ENCODE measurements around the gene RBM44.
"Not testable (repeated sequence)": the region's sequence is repeated elsewhere in the genome, so short reads cannot be mapped to it uniquely, and the experiment has no call there.

The RBM44 gene

GRCh38 chr2:237859533-237860272 is 61.1 kb downstream of the RBM44 start, which contains the start of gene RAMP1:
Gene RAMP1, plus strand, starts transcription at chr2:237859623. Its CDS starts 53 bp downstream, at chr2:237859676.
- no peak for DNase-seq

GRCh38 chr2:237860273-237860935 is 61.8 kb downstream of the RBM44 start:
- DNase-seq, result no peak

GRCh38 chr2:237861875-237862527 is 63.4 kb downstream of the RBM44 start:
- DNase-seq, result no peak

DNA sequence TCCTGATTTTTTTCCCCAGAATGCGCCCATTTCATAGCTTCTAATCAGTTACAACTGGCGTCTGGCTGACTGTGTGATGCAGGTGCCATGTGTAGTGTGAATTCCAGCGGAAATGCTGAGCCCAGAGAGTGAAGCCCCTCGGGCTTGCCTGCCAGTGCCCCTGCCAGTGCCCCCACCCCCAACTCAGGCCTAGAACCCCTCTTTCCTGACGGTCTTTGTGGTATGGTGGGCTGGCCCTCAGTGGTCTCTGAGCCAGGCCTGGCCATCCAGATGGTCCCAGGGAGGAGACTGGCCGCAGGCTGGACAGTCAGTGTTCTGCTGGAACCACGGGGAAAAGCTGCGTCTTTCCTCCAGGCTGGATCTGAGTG is 63.9 kb downstream of the RBM44 start:
- no peak for DNase-seq

- no peak for DNase-seq
Observed at GRCh38 chr2:237863102-237863511, 64.5 kb downstream of the RBM44 start.

- no peak for DNase-seq
Observed at GRCh38 chr2:237863689-237864443, 65.3 kb downstream of the RBM44 start.

DNA sequence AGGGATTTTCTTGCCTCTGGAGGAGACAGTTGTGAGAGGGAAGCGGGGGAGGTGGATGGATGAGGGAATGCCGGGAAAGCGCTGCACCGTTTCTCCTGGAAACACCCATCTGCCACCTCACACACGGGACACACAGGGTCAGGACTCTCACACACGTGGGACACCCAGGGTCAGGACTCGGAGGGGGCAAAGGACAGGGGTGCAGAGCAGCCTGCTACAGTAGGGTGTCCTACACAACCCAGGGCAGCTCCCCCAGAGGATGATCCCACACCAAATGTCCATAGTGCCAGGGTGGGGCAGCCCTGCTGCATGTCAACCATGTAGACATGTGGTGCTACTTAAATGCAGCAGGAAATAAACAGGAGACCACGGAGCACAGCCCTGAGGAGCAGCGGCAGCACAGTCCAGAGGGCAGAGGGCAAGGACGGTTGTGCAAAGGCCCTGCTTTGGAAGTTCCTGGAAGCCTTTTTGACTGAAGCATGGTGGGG is 65.9 kb downstream of the RBM44 start:
- no peak for DNase-seq

DNA sequence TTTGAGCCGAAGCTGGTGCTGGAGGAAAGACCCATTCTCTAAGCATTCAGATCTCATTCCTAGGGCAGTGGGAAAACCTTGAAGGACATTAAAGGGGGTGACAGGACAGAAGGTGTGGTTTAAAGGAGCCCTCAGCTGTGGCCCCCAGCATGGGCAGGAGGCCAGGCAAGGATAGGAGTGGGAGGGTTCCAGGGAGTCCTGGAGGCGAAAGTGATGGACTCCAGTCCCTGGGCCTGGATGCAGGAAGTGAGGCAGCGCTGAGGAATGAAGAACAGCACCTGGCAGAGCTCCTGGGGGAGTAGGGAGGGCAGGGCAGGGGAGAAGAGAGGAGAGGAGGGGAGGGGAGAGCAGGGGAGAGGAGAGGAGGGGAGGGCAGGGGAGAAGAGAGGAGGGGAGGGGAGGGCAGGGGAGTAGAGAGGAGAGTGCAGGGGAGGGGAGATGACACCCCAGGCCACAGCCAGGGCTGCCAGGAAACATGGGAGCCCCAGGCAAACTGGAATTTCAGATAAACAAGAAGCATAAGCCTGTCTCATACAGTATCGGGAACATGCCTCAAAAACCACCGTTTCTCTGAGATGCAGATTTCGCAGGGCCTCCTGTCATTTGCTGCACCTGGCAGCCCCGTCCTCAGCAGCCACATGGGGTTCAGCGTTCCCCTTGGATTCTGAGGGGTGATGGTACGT is 66.5 kb downstream of the RBM44 start:
- DNase-seq, result no peak

DNA sequence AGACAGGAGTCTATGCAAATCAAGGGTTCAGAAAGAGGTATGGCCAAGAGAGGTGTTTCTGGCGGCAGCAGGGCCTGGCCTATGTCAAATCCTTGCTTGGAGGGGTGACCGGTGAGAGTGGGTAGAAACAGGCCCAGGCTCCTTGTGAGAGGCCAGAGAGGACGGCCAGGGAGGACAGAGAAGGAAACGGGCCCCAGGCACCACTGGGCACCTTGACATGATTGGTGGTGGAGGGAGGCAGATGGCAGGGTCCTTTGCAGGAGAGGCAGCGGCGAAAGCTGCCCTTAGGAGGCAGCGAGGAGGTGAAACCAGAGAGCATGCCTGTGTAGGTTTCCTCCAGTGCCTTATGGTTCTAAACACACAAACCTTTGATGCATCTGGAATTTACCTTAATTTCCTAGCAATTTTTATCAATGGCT is 67.1 kb downstream of the RBM44 start:
- no peak for DNase-seq

- DNase-seq, result no peak
Observed at GRCh38 chr2:237866101-237866621, 67.6 kb downstream of the RBM44 start.

DNA sequence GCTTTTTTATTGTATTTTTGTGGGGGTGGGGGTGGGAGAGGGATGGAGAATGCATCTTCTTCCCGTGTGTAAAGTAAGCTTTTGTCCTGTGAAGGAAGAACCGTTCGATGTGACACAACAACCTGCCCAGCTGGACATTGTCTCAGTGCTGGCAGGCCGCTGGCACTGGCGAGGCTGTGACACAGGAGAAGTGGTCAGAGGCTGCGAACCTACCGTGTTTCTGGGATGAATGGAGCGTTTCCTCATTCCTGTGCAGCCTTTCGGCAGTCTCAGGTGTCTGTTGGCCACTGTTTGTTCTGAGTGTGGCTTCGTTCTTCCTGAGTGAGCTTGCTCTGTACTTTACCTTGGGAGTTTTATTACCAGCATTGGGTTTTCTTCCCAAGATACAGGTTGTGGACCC is 68.9 kb downstream of the RBM44 start:
- DNase-seq, result no peak

DNA sequence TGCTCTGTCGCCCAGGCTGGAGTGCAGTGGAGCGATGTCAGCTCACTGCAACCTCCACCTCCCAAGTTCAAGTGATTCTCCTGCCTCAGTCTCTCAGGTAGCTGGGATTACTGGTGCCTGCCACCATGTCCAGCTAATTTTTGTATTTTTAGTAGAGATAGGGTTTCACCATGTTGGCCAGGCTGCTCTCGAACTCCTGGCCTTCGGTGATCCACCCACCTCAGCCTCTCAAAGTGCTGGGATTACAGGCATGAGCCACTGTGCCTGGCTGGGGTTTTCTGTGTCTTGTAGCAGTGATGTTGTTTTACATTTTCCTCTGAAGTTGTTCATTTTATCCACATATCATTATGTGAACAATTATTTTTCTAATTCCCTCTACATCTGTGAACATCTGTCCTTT is 69.5 kb downstream of the RBM44 start:
- not testable (repeated sequence) for DNase-seq

DNA sequence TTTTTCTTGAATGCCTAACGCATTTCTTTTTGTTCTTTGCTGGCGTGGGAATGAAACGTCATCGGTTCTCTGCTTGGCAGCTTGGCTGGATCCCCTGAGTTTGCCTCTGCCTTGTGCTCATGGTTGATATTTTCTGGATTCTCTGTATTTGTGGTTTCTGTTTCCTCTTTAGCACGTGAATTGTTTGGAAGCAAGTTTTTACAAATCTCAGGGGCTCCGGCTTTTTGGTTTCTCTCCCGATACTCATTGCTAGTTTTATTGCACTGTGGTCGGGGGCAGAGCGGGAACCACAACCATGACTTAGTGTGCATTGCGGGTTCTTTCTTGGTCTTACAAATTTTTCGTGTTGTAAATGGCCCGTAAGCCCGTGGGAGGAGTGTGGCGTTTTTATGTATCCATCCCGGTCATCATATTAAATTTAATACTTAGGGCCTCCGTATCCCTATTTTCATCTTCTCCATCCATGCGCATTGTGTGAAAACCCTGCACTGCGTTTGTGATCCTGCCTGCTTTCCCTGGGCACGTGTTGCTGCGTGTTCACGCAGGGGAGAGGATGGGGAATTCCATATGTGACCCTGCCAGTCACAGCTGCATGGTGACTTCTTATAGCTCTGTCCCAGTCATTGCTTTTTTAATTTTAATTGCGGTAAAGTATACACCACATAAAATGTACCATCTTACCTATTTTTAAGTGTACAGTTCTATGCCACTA is 70.2 kb downstream of the RBM44 start:
- DNase-seq, result no peak

DNA sequence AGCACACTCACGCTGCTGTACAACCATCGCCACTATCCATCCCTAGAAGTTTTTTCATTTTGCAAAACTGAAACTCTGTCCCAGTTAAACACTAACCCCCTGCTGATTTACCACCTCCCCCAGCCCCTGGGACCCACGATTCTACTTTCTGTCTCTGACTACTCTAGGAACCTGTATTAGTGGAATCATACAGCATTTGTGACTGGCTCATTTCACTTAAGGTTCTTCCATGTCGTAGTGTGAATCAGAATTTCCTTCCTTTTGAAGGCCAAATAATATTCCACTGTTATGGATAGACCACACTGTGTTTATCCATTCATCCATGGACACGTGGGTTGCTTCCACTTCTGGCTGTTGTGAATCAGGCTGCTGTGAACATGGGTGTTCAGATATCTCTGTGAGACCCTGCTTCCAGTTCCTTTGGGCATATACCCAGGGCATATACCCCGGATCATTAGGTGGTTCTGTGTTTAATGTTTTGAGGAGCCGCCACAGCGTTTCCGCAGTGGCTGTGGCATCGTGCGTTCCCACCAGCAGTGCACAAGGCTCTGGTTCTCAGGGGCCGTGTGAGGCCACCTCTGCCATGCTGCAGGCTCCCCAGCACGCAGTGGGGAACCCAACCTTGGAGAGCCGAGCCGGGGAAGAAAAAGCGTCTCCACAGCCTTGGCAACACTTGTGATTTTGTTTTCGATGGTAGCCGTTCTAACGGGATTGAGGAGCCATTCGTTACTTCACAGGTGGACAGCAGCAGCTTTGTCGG is 70.9 kb downstream of the RBM44 start:
- no peak for DNase-seq

DNA sequence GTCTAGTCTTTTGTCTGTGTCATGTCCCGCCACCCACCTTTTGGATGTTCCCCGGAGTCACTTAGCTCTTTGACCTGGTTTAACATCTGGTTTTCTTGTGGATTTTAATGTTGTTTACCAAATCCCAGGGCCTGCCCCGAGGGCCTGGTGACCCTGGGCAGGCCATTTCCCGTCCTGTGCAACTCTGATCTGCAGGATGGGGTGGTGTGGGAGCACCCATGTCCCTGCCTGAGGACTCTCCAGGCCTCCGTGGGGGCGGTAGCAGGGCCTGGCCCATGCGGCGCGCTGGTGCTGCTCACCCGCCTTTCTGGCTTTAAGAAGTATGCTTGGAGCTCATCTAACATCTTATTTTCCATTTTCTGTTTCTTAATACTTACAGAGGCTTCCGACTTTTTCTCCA is 71.5 kb downstream of the RBM44 start:
- no peak for DNase-seq

- no peak for DNase-seq
Observed at GRCh38 chr2:237870754-237871651, 72.4 kb downstream of the RBM44 start.

GRCh38 chr2:237872178-237872887 is 73.8 kb downstream of the RBM44 start:
- no peak for DNase-seq

GRCh38 chr2:237873421-237873831 is 74.8 kb downstream of the RBM44 start:
- no peak for DNase-seq

All from NCI-H510A (cell line).